H7 (cell line): ENCODE data around the gene CEP72. TPM values are rescaled to one million over a fixed set of nuclear protein-coding genes. Genes with fewer than 3 reads are reported as not detected.

Experiments used
- DNase-seq: peaks from one replicate; pipeline ENCODE4 v3.0.0; 2012
- H3K27me3 ChIP-seq: 2 replicates; pipeline ENCODE4 v1.6.0; 2011; ENCODE audit warnings: mild to moderate bottlenecking, low read length; ENCODE audit not compliant: control insufficient read depth, insufficient read depth
- H3K36me3 ChIP-seq: replicated peaks from 2 replicates; pipeline ENCODE4 v1.5.1; 2011; ENCODE audit warnings: low read length; ENCODE audit not compliant: control insufficient read depth, insufficient read depth
- H3K4me3 ChIP-seq: 2 replicates; pipeline ENCODE4 v1.5.1; 2011; ENCODE audit warnings: low read depth, mild to moderate bottlenecking, control low read depth, low read length, moderate library complexity; ENCODE audit not compliant: insufficient read depth
- total RNA-seq: library from RNA; depleted of rRNA; stranded (reverse); fragments of >200 nt; shearing (Covaris generic); gene quantifications from 2 replicates; pipeline ENCODE4 v1.2.3, GENCODE V29; 2014; rRNA removed

The CEP72 gene, protein sequence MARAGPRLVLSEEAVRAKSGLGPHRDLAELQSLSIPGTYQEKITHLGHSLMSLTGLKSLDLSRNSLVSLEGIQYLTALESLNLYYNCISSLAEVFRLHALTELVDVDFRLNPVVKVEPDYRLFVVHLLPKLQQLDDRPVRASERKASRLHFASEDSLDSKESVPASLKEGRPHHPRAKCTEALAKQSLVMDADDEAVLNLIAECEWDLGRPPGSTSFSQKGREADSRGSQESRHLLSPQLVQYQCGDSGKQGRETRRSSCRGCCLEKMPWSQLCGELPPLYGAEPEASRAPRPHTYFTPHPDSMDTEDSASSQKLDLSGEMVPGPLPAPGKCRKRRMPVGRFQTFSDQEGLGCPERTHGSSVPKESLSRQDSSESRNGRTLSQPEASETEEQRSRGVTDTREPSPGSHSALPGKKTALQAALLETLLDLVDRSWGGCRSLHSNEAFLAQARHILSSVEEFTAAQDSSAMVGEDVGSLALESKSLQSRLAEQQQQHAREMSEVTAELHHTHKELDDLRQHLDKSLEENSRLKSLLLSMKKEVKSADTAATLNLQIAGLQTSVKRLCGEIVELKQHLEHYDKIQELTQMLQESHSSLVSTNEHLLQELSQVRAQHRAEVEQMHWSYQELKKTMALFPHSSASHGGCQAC
- 12.6 and 20.7 TPM in 2 replicates for total RNA-seq

DNA sequence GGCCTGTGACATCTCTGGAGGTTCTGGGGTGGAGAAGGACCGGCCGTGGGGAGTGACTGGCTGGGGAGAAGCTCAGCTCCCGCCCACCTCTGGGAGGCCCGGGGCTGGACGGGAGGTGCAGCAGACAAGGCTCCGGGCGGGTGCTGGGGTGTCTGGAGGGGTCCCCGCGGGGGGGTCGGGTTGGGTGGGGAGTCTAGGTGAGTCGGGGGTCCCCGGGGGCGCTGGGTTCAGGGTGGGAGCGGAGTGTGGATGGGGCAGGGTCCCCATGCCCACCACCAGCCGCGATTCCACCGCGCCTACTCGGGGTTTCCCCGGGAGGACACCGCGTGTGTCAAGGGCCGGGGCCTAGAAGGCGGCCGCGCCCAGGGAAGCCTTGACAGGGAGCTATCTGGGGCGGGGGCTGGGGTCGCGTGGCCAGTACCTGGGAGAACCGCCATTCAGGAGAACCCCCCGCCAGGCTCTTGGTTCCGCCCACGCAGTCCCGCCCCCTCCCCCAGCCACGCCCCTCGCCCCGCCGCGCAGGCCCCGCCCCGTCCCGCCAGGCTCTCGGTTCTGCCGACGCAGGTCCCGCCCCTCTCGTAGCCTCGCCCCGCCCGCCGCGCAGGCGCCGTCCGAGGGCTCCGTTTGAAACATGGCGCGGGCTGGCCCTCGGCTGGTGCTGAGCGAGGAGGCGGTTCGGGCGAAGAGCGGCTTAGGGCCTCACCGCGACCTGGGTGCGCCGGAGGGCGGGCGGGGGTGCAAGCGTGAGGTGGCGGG, at the start of gene CEP72:
Gene CEP72, plus strand, starts transcription at position 610 of the 756 bp plus-strand sequence. Its CDS starts 22 bp downstream, at position 632.
- no peaks in the 10 kb centered on the region for H3K36me3 ChIP-seq
- H3K4me3 ChIP-seq, result peak within 1 kb of the TSS; percentile 71
- DNase-seq, result peak; percentile 99
- no peaks in the 10 kb centered on the region for H3K27me3 ChIP-seq

DNA sequence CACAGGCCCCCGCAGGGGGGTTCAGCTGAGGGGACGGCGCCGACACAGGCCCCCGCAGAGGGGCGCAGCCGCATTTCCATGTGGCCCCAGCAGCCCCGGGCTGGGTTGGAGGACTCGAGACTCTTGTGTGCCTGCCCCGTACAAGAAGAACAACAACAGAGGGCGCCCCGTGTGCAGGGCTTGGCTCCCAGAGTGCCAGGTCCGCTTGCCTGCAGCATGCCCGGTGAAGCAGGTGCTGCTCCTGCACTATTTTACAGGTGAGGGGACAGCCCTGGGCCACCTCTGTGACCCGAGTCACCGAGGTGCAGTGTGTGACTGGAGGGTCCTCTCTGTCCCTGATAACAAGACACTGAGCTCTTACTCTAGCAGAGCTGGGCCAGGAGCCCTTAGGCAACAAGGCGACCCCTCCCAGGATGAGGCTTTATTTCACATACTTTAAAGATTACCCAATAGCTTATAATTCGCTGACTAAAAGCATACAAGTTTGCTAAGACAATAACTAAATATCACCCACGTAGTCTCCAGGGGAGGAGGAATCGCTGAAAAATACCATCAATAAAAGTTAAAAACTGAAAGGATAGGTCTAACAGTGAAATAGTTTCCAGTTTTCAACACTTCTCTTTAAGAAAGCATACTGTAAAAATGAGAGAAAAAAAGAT, 46.2 kb upstream of the CEP72 start:
- no peaks in the 10 kb centered on the region for H3K36me3 ChIP-seq

DNA sequence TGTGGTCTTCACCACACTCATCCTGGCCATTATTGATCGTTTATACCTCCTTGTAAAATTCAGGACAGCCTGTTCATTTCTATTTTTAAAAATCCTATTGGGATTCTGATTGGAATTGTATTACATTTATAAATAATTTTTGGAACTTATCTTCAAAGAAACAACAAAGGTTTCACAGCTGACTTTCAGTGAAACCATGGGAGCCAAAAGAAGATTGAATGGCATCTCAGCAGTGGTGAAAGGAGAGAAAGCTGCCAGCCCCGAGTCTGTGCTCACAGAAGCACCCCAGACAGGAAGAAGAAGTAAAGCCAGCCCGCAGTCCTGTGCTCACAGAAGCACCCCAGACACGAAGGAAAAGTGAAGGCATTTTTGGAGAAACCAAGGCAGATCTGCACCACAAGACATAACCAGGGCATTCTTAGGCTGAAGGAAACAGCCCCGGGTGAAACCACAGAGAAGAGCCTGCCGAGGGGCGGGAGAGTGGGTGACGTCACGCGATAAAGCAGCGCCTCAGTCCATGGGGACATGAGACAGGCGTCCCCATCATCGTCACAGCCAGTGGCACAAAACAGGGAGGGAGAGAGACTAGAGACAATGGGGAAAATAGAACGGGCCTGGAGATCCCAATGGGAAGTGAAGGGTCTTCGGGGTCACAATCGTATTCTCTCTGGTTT, 45.4 kb upstream of the CEP72 start:
- peak; percentile 28 for DNase-seq
- Histone ChIP-seq H3K27me3 (no peaks in the 10 kb centered on the region; the same call in 1 of the 2 replicates), H3K36me3 (no peaks in the 10 kb centered on the region), H3K4me3 (no peak overlapping the region)

More for the DNA sequence above, 46.2 kb upstream of the CEP72 start:
- no peak overlapping the region for H3K4me3 ChIP-seq
- DNase-seq, result peak; percentile 76
- no peaks in the 10 kb centered on the region; the same call in 1 of the 2 replicates for H3K27me3 ChIP-seq

DNA sequence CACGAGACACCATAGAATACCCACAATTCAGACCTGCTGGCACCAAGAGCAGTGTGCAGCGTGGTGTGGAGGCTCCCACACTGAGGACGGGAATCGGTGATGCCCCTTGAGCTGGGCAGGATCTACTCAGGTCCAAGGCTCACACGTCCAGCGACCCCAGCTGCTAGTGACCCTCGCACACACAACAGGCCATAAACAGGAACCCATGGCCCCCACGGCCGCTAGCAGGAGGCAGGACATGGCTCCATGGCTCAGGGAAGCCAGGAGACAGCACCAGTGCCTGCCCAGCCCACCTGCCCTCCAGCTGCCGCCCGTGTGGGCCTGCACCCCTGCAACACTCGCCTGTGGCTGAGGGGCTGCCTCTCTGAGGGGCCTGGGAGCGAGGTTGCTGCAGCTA, 44.5 kb upstream of the CEP72 start:
- DNase-seq, result no peak
- no peaks in the 10 kb centered on the region for H3K36me3 ChIP-seq
- no peaks in the 10 kb centered on the region; the same call in 1 of the 2 replicates for H3K27me3 ChIP-seq
- H3K4me3 ChIP-seq, result no peak overlapping the region

DNA sequence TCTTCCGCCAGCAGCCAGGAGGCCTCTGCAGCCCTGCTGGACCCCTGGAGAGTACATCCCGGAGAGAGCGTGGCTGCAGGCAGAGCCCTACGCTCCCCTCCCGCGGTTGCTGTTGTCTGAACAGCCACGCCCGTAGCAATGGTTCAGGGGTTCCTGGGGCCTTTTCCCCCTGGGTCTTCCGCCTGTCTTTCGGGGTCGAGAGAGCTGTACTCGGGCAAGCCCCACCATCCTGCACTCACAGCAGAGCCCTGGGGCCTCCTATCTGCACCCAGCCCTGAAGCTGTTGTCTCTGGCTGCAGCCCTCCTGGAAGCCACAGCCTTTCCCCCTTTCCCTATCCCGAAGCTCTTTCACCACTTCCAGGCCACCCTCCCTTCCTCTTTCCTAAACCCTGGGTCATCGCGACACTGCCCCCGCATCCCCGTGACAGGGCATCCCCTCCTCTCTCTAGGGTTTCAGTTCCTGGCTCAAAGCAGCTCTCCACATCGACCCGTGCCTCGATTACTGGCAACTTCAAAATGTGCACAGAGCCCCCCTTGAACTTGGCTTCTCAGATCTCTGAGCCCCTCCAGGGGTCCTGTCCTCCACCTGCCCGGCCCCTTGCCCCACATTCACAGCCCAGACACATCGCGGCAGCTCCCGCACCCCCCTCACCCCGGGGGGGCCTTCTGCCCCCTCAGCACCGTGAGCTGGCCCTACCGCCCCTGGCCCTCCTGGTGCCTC, 43.9 kb upstream of the CEP72 start:
- H3K4me3 ChIP-seq, result no peak overlapping the region
- no peaks in the 10 kb centered on the region for H3K36me3 ChIP-seq
- H3K27me3 ChIP-seq, result no peaks in the 10 kb centered on the region; the same call in 1 of the 2 replicates
- DNase-seq, result peak; percentile 52

DNA sequence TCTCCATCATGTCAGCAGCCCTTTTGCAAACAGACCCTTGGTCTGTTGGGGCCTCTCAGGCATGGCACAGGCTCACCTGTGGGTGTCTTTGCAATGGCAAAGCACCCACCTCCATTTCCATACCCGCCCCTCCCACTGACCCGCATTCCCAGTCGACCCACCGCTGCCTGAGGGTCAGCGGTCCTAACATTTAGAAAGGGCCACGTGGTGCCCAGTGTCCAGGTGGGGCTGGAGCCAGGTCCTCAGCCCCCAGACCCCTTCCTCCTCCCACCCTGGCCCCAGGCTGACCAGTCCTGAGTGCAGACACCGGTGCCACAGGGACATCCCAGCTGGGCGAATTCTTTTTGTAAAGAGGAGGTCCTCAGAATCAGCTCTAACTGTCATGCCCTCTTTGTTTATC, 43.3 kb upstream of the CEP72 start:
- DNase-seq, result peak; percentile 37
- no peaks in the 10 kb centered on the region; the same call in 1 of the 2 replicates for H3K27me3 ChIP-seq
- no peaks in the 10 kb centered on the region for H3K36me3 ChIP-seq
- no peak overlapping the region for H3K4me3 ChIP-seq

DNA sequence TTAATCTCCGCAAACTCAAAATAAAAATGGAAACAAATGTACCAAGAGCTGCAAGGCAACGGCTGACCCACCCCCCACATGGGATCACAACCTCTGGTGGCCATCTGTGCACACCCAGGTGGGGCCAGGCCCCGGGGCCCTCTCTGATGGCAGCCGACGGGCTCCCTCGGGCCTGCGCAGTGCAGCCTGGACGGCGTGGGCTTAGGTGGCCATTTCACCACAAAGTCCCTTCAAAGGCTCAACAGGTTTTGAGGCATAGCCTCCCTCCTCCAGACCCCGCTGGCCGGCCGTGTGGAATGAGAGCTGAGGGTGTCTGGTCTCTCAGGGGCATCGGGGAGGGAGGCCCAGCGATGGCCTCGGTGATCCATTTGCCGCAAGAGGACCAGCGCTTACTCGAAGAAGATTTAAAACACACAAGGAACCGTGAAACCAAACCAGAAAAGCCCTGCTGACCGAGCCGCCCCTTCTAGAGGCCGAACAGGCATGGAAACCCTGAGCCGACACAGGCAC, 42.7 kb upstream of the CEP72 start:
- DNase-seq, result no peak
- Histone ChIP-seq H3K27me3 (no peaks in the 10 kb centered on the region; the same call in 1 of the 2 replicates), H3K36me3 (no peaks in the 10 kb centered on the region)

DNA sequence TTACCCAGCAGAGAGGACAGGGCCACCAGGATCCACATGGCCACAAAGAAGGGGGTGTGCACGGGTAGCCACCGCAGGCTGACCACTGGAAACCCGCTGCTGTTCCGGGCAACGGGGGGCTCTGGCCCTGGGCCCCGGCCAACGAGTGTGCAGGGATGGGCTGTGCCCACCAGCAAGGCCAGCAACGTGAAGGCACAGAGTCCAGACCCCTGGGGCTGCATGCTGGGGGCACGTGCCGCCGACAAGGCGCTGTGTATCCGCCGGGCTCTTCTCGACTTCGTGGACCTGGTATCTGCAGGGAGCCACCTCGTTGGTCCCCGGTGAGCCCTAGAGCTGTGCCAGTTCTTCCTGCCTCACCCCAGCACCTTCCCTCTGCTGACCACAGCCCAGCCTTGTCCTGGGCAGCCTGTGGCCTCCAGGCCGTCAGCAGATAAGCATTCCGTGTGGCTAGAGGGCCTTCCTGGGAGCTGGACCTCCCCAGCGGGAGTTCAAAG, 42.2 kb upstream of the CEP72 start:
- Histone ChIP-seq H3K27me3 (no peaks in the 10 kb centered on the region; the same call in 1 of the 2 replicates), H3K4me3 (no peak overlapping the region), H3K36me3 (no peaks in the 10 kb centered on the region)
- DNase-seq, result no peak

More for the DNA sequence above, 42.7 kb upstream of the CEP72 start:
- no peak overlapping the region for H3K4me3 ChIP-seq

DNA sequence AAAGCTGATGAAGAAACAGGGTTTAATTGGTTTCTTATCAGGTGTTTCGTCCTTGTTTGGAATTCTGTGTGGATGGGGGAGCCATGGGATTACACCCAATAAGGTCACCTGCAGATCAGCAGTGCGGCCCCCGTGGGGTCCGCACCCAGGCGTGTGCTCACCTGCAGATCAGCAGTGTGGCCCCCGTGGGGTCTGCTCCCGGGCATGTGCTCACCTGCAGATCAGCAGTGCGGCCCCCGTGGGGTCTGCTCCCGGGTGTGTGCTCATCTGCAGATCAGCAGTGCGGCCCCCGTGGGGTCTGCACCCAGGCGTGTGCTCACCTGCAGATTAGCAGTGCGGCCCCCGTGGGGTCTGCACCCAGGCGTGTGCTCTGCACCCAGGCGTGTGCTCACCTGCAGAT, 41.7 kb upstream of the CEP72 start:
- Histone ChIP-seq H3K36me3 (no peaks in the 10 kb centered on the region), H3K4me3 (no peak overlapping the region), H3K27me3 (no peaks in the 10 kb centered on the region; the same call in 1 of the 2 replicates)
- DNase-seq, result no peak

DNA sequence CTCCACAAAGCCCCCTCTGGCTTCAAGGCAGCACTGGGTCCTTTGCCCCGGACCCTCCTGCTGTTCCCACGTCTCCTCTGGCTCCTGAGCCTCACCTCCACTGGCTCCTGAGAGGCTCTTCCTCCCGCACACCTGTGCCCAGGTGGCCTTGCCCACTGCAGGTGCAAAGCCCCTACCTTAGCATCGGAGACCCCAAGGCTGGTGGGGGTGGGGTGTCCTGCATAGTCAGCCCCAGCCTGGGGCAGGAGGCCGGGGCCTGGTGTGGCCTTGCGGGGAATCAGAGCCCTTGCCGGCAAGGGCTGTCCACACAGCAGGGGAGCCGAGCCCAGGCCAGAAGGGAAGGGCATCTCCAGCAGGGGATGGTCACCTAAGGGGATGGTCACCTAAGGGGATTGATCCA, 41.3 kb upstream of the CEP72 start:
- no peak overlapping the region for H3K4me3 ChIP-seq
- no peaks in the 10 kb centered on the region for H3K36me3 ChIP-seq
- no peak for DNase-seq
- H3K27me3 ChIP-seq, result no peaks in the 10 kb centered on the region; the same call in 1 of the 2 replicates

DNA sequence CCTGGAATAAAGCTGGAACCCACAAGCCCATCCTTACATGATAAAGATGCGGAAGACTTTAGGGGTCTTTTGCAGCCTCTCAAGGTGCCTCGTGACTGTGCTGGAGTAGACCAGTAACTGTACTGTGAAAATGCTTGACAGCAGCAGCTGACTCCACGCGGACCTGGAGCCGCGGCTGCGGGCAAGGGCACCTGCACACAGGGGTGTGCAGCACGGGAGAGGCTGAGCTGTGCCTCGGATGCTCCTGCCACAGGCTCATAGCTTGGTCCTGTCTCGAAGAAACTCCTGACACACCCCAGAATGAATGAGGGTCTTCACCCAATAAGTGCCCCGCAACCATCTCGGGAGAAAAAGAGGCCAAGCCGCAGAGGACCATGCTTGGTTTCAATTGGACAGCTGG, 40.3 kb upstream of the CEP72 start:
- no peak overlapping the region for H3K4me3 ChIP-seq
- H3K36me3 ChIP-seq, result no peaks in the 10 kb centered on the region
- DNase-seq, result no peak
- H3K27me3 ChIP-seq, result no peaks in the 10 kb centered on the region

DNA sequence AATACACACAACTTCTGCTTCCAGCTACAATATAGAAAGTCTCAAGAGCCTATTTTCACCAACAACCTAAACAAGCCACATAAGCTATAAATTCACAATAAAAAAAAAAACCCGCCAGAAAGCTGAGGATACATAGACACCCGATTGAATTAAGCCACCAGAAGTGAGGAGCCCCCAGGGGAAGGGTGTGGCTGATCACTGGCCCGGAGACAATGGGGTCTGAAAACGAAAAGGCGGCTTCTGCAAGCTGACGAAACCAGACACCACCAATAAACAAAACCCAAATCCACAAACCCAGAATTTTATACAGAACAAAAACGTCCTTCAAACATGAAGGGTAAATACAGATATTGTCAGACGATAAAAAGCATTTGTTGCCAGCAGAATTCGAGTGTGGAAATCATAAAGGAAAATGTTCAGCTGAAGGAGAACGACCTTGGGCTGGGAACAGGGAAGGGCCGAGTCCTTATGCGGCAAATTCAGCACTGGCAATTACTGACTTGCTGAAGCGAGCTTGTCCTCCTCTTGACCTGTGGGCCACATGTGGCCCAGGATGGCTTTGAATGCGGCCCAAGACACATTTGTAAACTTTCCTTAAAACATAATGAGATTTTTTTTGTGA, 39.6 kb upstream of the CEP72 start:
- DNase-seq, result no peak
- Histone ChIP-seq H3K36me3 (no peaks in the 10 kb centered on the region), H3K27me3 (no peaks in the 10 kb centered on the region), H3K4me3 (no peak overlapping the region)
